ENCODE measurements around the gene NTN5. TPM values are rescaled to one million over a fixed set of nuclear protein-coding genes. Genes with fewer than 3 reads are reported as not detected.

Gene NTN5
- total RNA-seq, 4 donors from 2014 or later, result 0.64 to 2.2 (median 1.3) TPM

DNA sequence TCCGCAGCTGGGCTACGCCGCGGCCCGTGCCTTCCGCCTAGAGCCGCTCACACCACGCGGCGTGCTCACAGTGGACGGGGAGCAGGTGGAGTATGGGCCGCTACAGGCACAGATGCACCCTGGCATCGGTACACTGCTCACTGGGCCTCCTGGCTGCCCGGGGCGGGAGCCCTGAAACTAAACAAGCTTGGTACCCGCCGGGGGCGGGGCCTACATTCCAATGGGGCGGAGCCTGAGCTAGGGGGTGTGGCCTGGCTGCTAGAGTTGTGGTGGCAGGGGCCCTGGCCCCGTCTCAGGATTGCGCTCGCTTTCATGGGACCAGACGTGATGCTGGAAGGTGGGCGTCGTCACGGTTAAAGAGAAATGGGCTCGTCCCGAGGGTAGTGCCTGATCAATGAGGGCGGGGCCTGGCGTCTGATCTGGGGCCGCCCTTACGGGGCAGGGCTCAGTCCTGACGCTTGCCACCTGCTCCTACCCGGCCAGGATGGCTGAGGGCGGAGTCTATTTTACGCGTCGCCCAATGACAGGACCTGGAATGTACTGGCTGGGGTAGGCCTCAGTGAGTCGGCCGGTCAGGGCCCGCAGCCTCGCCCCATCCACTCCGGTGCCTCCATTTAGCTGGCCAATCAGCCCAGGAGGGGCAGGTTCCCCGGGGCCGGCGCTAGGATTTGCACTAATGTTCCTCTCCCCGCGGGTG, 43.1 kb downstream of the NTN5 start:
- Histone ChIP-seq H3K4me3 (no peak overlapping the region), H3K36me3 (peaks cover 17% of the 10 kb centered on the region), H3K27ac (peak overlapping the region; percentile 46), H3K4me1 (peaks cover 59% of the 10 kb centered on the region), H3K9me3 (no peaks in the 10 kb centered on the region), H3K27me3 (no peaks in the 10 kb centered on the region)
- 37% methylated on average over 13 of the region's 48 CpGs for WGBS
- peak in 1 of 2 donors; percentile 77 for DNase-seq (ENCODE audit: low spot score in 2 of 2)
- TF ChIP-seq, protein P1, sequence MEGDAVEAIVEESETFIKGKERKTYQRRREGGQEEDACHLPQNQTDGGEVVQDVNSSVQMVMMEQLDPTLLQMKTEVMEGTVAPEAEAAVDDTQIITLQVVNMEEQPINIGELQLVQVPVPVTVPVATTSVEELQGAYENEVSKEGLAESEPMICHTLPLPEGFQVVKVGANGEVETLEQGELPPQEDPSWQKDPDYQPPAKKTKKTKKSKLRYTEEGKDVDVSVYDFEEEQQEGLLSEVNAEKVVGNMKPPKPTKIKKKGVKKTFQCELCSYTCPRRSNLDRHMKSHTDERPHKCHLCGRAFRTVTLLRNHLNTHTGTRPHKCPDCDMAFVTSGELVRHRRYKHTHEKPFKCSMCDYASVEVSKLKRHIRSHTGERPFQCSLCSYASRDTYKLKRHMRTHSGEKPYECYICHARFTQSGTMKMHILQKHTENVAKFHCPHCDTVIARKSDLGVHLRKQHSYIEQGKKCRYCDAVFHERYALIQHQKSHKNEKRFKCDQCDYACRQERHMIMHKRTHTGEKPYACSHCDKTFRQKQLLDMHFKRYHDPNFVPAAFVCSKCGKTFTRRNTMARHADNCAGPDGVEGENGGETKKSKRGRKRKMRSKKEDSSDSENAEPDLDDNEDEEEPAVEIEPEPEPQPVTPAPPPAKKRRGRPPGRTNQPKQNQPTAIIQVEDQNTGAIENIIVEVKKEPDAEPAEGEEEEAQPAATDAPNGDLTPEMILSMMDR (IDR thresholded peaks at IDR 0.05), result no peak

GRCh38 chr19:48629297-48629598, 43.6 kb downstream of the NTN5 start:
- H3K4me1 ChIP-seq, result peaks cover 59% of the 10 kb centered on the region
- 80% methylated on average over 1 of the region's 22 CpGs for WGBS
- no peaks in the 10 kb centered on the region for H3K27me3 ChIP-seq
- H3K27ac ChIP-seq, result no peak overlapping the region
- TF ChIP-seq, protein P1 (IDR thresholded peaks at IDR 0.05), result no peak
- TF ChIP-seq POLR2AphosphoS5 (IDR thresholded peaks at IDR 0.05) (no peak), POLR2A (IDR thresholded peaks at IDR 0.05) (no peak), EP300 (IDR thresholded peaks at IDR 0.05) (no peak)
- H3K9me3 ChIP-seq, result no peaks in the 10 kb centered on the region
- no peak overlapping the region for H3K4me3 ChIP-seq
- no peak for DNase-seq (ENCODE audit: low spot score in 2 of 2)
- H3K36me3 ChIP-seq, result peaks cover 17% of the 10 kb centered on the region

DNA sequence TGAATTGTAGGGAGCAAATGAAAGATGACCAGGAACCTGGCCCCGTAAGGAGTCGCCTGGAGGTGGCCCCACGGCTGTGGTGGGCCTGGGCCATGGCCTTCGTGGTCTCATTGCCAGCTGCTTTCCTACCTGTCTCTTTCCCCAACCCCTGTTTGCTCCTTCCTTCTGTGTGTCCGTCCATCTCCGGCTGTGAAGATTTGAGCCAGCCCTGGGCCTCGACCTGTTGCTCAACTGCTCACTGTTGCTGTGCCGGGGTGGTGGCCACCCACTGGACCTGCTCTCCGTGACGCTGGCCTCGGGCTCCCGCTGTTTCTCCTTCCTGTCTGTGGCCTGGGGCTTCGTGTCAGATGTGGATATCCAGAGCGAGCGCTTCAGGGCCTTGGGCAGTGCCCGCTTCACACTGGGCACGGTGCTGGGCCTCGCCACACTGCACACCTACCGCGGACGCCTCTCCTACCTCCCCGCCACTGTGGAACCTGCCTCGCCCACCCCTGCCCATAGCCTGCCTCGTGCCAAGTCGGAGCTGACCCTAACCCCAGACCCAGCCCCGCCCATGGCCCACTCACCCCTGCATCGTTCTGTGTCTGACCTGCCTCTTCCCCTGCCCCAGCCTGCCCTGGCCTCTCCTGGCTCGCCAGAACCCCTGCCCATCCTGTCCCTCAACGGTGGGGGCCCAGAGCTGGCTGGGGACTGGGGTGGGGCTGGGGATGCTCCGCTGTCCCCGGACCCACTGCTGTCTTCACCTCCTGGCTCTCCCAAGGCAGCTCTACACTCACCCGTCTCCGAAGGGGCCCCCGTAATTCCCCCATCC, 44.1 kb downstream of the NTN5 start:
- 81% methylated on average over 29 of the region's 34 CpGs for WGBS

DNA sequence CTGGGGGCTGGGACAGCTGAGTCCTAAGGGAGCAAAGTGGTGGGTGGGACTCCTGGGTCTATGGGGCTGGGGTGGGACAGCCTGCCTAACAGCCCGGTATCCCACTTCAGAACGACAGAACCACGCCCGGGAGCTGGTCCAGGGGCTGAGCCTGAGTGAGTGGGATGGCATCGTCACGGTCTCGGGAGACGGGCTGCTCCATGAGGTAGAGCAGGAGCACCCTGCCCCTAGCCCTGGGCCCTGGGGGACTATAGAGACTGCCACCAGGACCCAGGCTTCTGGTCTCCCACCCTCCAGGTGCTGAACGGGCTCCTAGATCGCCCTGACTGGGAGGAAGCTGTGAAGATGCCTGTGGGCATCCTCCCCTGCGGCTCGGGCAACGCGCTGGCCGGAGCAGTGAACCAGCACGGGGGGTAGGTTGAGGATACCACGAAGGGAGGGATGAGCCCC, 44.9 kb downstream of the NTN5 start:
- peaks cover 14% of the 10 kb centered on the region for H3K36me3 ChIP-seq
- no peak overlapping the region for H3K4me3 ChIP-seq
- peaks cover 59% of the 10 kb centered on the region for H3K4me1 ChIP-seq
- H3K9me3 ChIP-seq, result no peaks in the 10 kb centered on the region
- DNase-seq (ENCODE audit: low spot score in 2 of 2), result no peak
- H3K27ac ChIP-seq, result no peak overlapping the region
- TF ChIP-seq POLR2A (IDR thresholded peaks at IDR 0.05) (no peak), EP300 (IDR thresholded peaks at IDR 0.05) (no peak), POLR2AphosphoS5 (IDR thresholded peaks at IDR 0.05) (no peak)
- TF ChIP-seq, protein P1 (IDR thresholded peaks at IDR 0.05), result no peak
- no CpG with 5 or more reads among the region's 17 CpGs for WGBS
- no peaks in the 10 kb centered on the region for H3K27me3 ChIP-seq

More for the DNA sequence above, 44.1 kb downstream of the NTN5 start:
- peaks cover 17% of the 10 kb centered on the region for H3K36me3 ChIP-seq
- peak in 1 of 2 donors; percentile 62 for DNase-seq (ENCODE audit: low spot score in 2 of 2)
- H3K4me1 ChIP-seq, result peaks cover 59% of the 10 kb centered on the region
- TF ChIP-seq POLR2AphosphoS5 (IDR thresholded peaks at IDR 0.05), result no peak
- TF ChIP-seq, protein P1 (IDR thresholded peaks at IDR 0.05), result no peak
- TF ChIP-seq EP300 (IDR thresholded peaks at IDR 0.05), result no peak
- TF ChIP-seq POLR2A (IDR thresholded peaks at IDR 0.05), result no peak
- no peaks in the 10 kb centered on the region for H3K9me3 ChIP-seq
- no peak overlapping the region for H3K27ac ChIP-seq
- H3K4me3 ChIP-seq, result no peak overlapping the region
- H3K27me3 ChIP-seq, result no peaks in the 10 kb centered on the region

DNA sequence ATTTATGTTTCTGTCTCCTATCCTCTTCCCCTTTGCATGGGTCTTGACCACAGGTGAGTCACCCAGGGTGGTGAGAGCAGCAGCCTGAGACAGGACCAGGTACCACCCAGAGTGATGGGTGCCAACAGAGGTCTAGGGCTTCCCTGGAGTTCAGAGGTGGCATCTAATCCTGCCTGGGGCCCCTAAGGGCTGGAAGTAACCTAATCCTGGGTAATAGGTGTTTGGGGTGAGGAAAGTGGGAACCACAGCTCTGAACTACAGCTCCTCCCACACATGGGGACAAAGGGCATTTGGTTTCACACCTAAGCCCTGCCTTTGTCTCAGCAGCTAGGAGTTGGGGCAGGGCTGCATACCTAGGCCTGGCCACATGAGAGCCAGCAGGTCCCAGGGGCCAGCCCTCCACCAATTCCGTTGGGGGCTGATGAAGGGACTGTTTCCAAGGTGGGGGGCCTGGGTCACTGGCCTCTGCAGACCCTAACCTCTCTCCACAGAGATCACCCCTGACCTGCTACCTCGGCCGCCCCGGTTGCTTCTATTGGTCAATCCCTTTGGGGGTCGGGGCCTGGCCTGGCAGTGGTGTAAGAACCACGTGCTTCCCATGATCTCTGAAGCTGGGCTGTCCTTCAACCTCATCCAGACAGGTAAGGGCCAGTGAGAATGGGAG, 45.5 kb downstream of the NTN5 start:
- no peak for DNase-seq (ENCODE audit: low spot score in 2 of 2)
- TF ChIP-seq POLR2A (IDR thresholded peaks at IDR 0.05), result no peak
- TF ChIP-seq EP300 (IDR thresholded peaks at IDR 0.05), result no peak
- TF ChIP-seq, protein P1 (IDR thresholded peaks at IDR 0.05), result no peak
- no peak for TF ChIP-seq POLR2AphosphoS5 (IDR thresholded peaks at IDR 0.05)
- Histone ChIP-seq H3K9me3 (no peaks in the 10 kb centered on the region), H3K4me1 (peaks cover 57% of the 10 kb centered on the region), H3K27ac (no peak overlapping the region), H3K36me3 (peaks cover 12% of the 10 kb centered on the region), H3K27me3 (no peaks in the 10 kb centered on the region), H3K4me3 (no peak overlapping the region)
- WGBS, result 80% methylated on average over 5 of the region's 6 CpGs

All from suprapubic skin (tissue), 4 donors.